Stimulated activated CD4-positive, alpha-beta T cell treated with anti-CD3 and anti-CD28 coated beads, Interleukin-4, amount 100 ng/mL, for 48 hours (primary cell): Measurements from ENCODE around the gene FLT1.

Experiments
- DNase-seq, 2 donors: peaks; one replicate each; pipeline ENCODE4 v3.0.0-alpha.2; 2020; ENCODE audit warnings: low read depth in 2 of 2

The FLT1 gene

GRCh38 chr13:28387740-28388501, 107.0 kb downstream of the FLT1 start:
- no peak for DNase-seq

- no peak for DNase-seq
These were observed 109.6 kb downstream of the FLT1 start for GRCh38 chr13:28385362-28385761.

- DNase-seq = no peak
These were observed 110.1 kb downstream of the FLT1 start for GRCh38 chr13:28384789-28385188.

GRCh38 chr13:28380319-28380718, 114.6 kb downstream of the FLT1 start:
- DNase-seq = no peak

- DNase-seq = no peak
These were observed 115.4 kb downstream of the FLT1 start for GRCh38 chr13:28379371-28380083.

GRCh38 chr13:28376604-28377003, 118.3 kb downstream of the FLT1 start:
- DNase-seq = no peak

- no peak for DNase-seq
These were observed 119.5 kb downstream of the FLT1 start for GRCh38 chr13:28375250-28375930.

GRCh38 chr13:28373810-28374209, 121.1 kb downstream of the FLT1 start:
- no peak for DNase-seq

GRCh38 chr13:28370448-28370847, 124.5 kb downstream of the FLT1 start:
- no peak for DNase-seq

GRCh38 chr13:28358708-28359107, 136.2 kb downstream of the FLT1 start:
- no peak for DNase-seq

- DNase-seq = no peak
These were observed 137.0 kb downstream of the FLT1 start for GRCh38 chr13:28357911-28358433.

- no peak for DNase-seq
These were observed 137.6 kb downstream of the FLT1 start for GRCh38 chr13:28357247-28357825.

GRCh38 chr13:28356561-28357021, 138.3 kb downstream of the FLT1 start:
- no peak for DNase-seq

- peak in 1 of 2 donors; percentile 1 for DNase-seq
These were observed 139.0 kb downstream of the FLT1 start for GRCh38 chr13:28355822-28356371.

- no peak for DNase-seq
These were observed 139.7 kb downstream of the FLT1 start for GRCh38 chr13:28355046-28355821.

GRCh38 chr13:28353679-28354078, 141.2 kb downstream of the FLT1 start:
- no peak for DNase-seq

- no peak for DNase-seq
These were observed 144.8 kb downstream of the FLT1 start for GRCh38 chr13:28349907-28350654.

GRCh38 chr13:28349371-28349770, 145.6 kb downstream of the FLT1 start:
- DNase-seq = no peak

- no peak for DNase-seq
These were observed 147.2 kb downstream of the FLT1 start for GRCh38 chr13:28347456-28348371.
